Nephron (organoid): Measurements from ENCODE around the gene UVRAG.

Source experiments
- H3K27ac Mint-ChIP-seq, 3 experiments: 2 replicates each; pipeline ENCODE4 v1.8.0; 2020; ENCODE audit warnings: mixed read lengths in 3 of 3, mild to moderate bottlenecking in 2 of 3, moderate library complexity in 1 of 3
- H3K27me3 Mint-ChIP-seq: 2 replicates; pipeline ENCODE4 v1.8.0; 2021; ENCODE audit warnings: low read depth, mild to moderate bottlenecking, moderate library complexity, mixed read lengths
- H3K36me3 Mint-ChIP-seq: 2 replicates; pipeline ENCODE4 v1.8.0; 2020; ENCODE audit warnings: low read depth, mixed read lengths
- H3K4me1 Mint-ChIP-seq: 2 replicates; pipeline ENCODE4 v1.8.0; 2020; ENCODE audit warnings: mixed read lengths
- H3K4me3 Mint-ChIP-seq, 3 experiments: 2 replicates each; pipeline ENCODE4 v1.8.0; 2020; ENCODE audit warnings: mild to moderate bottlenecking in 3 of 3, mixed read lengths in 3 of 3, moderate library complexity in 2 of 3
- H3K9me3 Mint-ChIP-seq: 2 replicates; pipeline ENCODE4 v1.8.0; 2020; ENCODE audit warnings: mixed read lengths
- CTCF ChIP-seq, 3 experiments: fragments of 200-600 bp; sonication (generic); IDR thresholded peaks; one replicate each; pipeline ENCODE4 v1.5.0; 2021; ENCODE audit warnings: antibody characterized with exemption in 3 of 3; ENCODE audit not compliant: unreplicated experiment in 3 of 3

The UVRAG gene

GRCh38 chr11:75834728-75835127 lies 19.7 kb downstream of the UVRAG start:
- Mint-ChIP-seq H3K36me3 (peaks cover 7% of the 10 kb centered on the region), H3K4me1 (no peaks in the 10 kb centered on the region), H3K27me3 (no peaks in the 10 kb centered on the region), H3K4me3 (no peak overlapping the region), H3K27ac (no peak overlapping the region), H3K9me3 (no peaks in the 10 kb centered on the region)
- no peak for TF ChIP-seq CTCF (IDR thresholded peaks at IDR 0.05; ENCODE audit: unreplicated experiment in 3 of 3)

- Mint-ChIP-seq H3K27ac (no peak overlapping the region), H3K4me1 (peaks cover 6% of the 10 kb centered on the region), H3K36me3 (peaks cover 7% of the 10 kb centered on the region), H3K4me3 (no peak overlapping the region), H3K27me3 (no peaks in the 10 kb centered on the region), H3K9me3 (no peaks in the 10 kb centered on the region)
- no peak for TF ChIP-seq CTCF (IDR thresholded peaks at IDR 0.05; ENCODE audit: unreplicated experiment in 3 of 3)
Measured at GRCh38 chr11:75836417-75836816, 21.4 kb downstream of the UVRAG start.

- Mint-ChIP-seq H3K9me3 (no peaks in the 10 kb centered on the region), H3K27ac (peak overlapping the region in 1 of 3 experiments; percentile 19), H3K4me1 (peaks cover 6% of the 10 kb centered on the region), H3K4me3 (no peak overlapping the region), H3K27me3 (no peaks in the 10 kb centered on the region), H3K36me3 (peaks cover 2% of the 10 kb centered on the region)
- TF ChIP-seq CTCF (IDR thresholded peaks at IDR 0.05; ENCODE audit: unreplicated experiment in 3 of 3), result no peak
Measured at GRCh38 chr11:75839851-75840250, 24.8 kb downstream of the UVRAG start.

GRCh38 chr11:75840522-75840921 lies 25.5 kb downstream of the UVRAG start:
- TF ChIP-seq CTCF (IDR thresholded peaks at IDR 0.05; ENCODE audit: unreplicated experiment in 3 of 3), result no peak
- Mint-ChIP-seq H3K4me1 (peaks cover 6% of the 10 kb centered on the region), H3K4me3 (no peak overlapping the region), H3K9me3 (no peaks in the 10 kb centered on the region), H3K36me3 (peaks cover 3% of the 10 kb centered on the region), H3K27me3 (no peaks in the 10 kb centered on the region), H3K27ac (peak overlapping the region in 1 of 3 experiments; percentile 19)

GRCh38 chr11:75841739-75842138 lies 26.7 kb downstream of the UVRAG start:
- no peaks in the 10 kb centered on the region for H3K27me3 Mint-ChIP-seq
- H3K36me3 Mint-ChIP-seq, result peaks cover 11% of the 10 kb centered on the region

More at GRCh38 chr11:75841739-75842138, 26.7 kb downstream of the UVRAG start:
- no peaks in the 10 kb centered on the region for H3K9me3 Mint-ChIP-seq
- H3K4me1 Mint-ChIP-seq, result peaks cover 6% of the 10 kb centered on the region
- no peak for TF ChIP-seq CTCF (IDR thresholded peaks at IDR 0.05; ENCODE audit: unreplicated experiment in 3 of 3)
- H3K4me3 Mint-ChIP-seq, result no peak overlapping the region
- H3K27ac Mint-ChIP-seq, result no peak overlapping the region
